ENCODE data around the gene GPC5.

DNA sequence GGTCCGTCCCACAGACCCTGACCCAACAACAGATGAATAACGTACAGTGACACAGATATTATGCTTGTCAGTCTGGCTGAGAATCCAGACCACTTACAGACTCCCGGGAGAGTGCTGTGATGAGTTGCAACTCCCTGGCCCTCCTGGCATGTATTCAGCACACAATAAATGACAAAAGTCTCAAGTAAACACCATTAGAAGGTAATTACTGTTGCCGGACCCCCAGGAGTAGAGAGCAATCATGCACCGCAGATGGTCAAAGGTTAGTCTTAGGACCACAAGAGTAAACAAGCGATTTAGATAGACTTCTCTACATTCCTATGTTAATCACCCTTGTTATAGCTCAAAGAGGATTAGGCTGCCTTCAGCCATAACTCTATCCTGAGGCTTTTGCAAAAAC, 1101.8 kb downstream of the GPC5 start:
- TF ChIP-seq RAD21 (IDR thresholded peaks at IDR 0.05) (no peak), GABPA (IDR thresholded peaks at IDR 0.05 in 1 of 2, conservative IDR thresholded peaks at IDR 0.05 in 1 of 2) (no peak)
- TF ChIP-seq, protein P1, sequence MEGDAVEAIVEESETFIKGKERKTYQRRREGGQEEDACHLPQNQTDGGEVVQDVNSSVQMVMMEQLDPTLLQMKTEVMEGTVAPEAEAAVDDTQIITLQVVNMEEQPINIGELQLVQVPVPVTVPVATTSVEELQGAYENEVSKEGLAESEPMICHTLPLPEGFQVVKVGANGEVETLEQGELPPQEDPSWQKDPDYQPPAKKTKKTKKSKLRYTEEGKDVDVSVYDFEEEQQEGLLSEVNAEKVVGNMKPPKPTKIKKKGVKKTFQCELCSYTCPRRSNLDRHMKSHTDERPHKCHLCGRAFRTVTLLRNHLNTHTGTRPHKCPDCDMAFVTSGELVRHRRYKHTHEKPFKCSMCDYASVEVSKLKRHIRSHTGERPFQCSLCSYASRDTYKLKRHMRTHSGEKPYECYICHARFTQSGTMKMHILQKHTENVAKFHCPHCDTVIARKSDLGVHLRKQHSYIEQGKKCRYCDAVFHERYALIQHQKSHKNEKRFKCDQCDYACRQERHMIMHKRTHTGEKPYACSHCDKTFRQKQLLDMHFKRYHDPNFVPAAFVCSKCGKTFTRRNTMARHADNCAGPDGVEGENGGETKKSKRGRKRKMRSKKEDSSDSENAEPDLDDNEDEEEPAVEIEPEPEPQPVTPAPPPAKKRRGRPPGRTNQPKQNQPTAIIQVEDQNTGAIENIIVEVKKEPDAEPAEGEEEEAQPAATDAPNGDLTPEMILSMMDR (IDR thresholded peaks at IDR 0.05; ENCODE audit: low read depth, low read length, missing input control), result no peak
